OCI-LY7 (cell line): Measurements from ENCODE around the gene ATP6V1C2.
"Not testable (repeated sequence)": the region's sequence is repeated elsewhere in the genome, so short reads cannot be mapped to it uniquely, and the experiment has no call there.

Source experiments
- EZH2phosphoT487 ChIP-seq: fragments of 200-600 bp; sonication (generic); IDR thresholded peaks from 2 replicates; pipeline ENCODE4 v1.6.1; 2018; ENCODE audit warnings: low read depth, borderline replicate concordance, mild to moderate bottlenecking, mixed run types, antibody characterized with exemption, low read length, moderate library complexity, mixed read lengths
- TF ChIP-seq, protein P1 (sequence below): fragments of 200-600 bp; sonication (generic); conservative IDR thresholded peaks from 2 replicates; pipeline ENCODE4 v1.5.1; 2014; ENCODE audit warnings: mild to moderate bottlenecking, antibody characterized with exemption, low read length, moderate library complexity, mixed read lengths

DNA sequence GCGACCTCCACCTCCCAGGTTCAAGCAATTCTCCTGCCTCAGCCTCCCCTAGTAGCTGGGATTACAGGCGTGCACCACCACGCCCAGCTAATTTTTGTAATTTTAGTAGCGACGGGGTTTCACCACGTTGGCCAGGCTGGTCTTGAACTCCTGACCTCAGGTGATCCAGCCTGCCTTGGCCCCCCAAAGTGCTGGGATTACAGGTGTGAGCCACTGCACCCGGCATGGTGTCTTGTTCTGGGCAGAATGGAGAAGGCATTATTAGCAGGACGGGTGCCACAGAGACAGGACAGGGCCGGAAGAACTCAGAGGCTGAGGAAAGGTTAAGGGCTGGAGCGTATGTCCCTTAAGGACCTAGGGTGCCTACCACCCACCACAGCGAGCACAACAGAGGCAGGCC is 59.4 kb downstream of the ATP6V1C2 start:
- TF ChIP-seq, protein P1, sequence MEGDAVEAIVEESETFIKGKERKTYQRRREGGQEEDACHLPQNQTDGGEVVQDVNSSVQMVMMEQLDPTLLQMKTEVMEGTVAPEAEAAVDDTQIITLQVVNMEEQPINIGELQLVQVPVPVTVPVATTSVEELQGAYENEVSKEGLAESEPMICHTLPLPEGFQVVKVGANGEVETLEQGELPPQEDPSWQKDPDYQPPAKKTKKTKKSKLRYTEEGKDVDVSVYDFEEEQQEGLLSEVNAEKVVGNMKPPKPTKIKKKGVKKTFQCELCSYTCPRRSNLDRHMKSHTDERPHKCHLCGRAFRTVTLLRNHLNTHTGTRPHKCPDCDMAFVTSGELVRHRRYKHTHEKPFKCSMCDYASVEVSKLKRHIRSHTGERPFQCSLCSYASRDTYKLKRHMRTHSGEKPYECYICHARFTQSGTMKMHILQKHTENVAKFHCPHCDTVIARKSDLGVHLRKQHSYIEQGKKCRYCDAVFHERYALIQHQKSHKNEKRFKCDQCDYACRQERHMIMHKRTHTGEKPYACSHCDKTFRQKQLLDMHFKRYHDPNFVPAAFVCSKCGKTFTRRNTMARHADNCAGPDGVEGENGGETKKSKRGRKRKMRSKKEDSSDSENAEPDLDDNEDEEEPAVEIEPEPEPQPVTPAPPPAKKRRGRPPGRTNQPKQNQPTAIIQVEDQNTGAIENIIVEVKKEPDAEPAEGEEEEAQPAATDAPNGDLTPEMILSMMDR = not testable (repeated sequence)
- TF ChIP-seq EZH2phosphoT487 = not testable (repeated sequence)
